HG03575 (cell line): Measurements from ENCODE around the gene RINT1.
"Not testable (repeated sequence)": the region's sequence is repeated elsewhere in the genome, so short reads cannot be mapped to it uniquely, and the experiment has no call there.

Source experiments
- ATAC-seq: cut with Tn5 transposase; IDR thresholded peaks from one replicate; pipeline ENCODE4 v1.9.1; 2021; ENCODE audit not compliant: unreplicated experiment, insufficient number of reproducible peaks, low FRiP score; ENCODE audit errors: extremely low read depth

Gene RINT1

GRCh38 chr7:105589356-105590077 is 57.5 kb downstream of the RINT1 start:
- peak; percentile 71 for ATAC-seq

GRCh38 chr7:105590793-105591192 is 58.8 kb downstream of the RINT1 start:
- ATAC-seq: no peak

GRCh38 chr7:105591522-105591921 is 59.5 kb downstream of the RINT1 start:
- no peak for ATAC-seq

DNA sequence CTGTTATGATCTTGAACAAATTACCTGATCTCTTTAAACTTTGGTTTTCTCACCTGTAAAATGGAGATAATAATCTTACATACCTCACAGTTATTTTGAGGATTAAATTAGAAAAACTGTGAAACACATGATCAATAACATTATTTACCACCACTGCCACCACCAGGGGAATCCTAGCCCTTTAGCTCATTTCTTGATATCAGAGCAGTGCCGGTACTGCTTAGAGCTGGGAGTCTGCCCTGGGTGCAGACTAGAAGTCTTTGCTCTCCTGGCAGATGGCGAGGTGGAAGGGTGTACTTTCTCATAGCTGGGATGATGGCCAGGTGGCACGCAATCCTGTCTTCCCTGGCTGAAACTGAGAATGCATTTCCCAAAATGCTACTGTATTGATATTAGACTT is 62.0 kb downstream of the RINT1 start:
- ATAC-seq: no peak

- ATAC-seq: no peak
Observed at GRCh38 chr7:105596866-105597265, 64.9 kb downstream of the RINT1 start.

- ATAC-seq: not testable (repeated sequence)
Observed at GRCh38 chr7:105599080-105599479, 67.1 kb downstream of the RINT1 start.

DNA sequence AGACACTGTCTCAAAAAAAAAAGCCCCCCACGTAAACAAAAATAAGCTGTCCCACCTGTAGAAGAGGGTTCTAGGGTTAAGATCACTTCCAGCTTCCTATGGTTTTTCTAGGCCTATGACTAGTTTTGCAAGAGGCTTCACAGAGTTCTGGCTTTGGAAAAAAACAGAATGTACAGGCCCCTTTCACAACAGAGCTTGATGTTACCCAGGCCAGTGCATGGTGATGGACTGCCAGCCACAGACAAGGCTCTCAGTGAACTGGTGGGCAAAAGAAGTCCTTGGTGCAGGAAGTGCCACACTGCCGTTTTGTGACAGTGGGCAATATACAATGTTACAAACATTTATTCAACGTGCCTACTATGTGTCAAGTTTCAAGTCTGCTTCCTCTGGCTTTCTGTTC is 67.5 kb downstream of the RINT1 start:
- no peak for ATAC-seq

DNA sequence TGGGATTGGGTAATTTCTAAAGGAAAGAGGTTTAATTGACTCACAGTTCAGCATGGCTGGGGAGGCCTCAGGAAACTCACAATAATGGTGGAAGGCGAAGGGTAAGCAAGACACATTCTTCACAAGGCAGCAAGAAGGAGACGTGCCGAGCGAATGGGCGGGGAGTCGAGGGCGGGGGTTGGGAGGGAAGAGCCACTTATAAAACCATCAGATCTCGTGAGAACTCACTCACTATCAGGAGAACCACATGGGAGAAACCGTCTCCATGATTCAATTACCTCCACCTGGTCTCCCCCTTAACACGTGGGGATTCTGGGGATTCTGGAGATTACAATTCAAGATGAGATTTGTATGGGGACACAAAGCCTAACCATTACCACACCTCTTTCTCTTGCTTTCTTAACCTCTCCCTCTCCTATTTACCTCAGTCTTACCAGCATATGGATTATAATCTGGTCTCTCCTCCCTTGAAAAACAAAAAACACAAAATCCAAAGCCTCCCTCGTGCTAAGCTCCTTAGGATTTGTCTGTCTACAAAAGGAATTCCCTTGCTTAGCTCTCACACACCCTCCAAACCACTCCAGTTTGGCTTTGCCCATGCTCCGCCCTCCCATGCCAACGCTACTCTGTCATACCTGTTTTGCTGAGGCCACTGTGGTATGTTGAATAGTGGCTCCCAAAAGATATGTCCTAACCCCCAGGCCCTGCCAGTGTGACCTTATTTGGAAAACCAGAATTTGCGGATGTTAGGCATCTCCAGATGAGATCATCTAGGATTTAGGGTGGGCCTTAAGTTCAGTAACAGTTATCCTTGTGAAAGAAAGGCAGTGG is 68.9 kb downstream of the RINT1 start:
- no peak for ATAC-seq

DNA sequence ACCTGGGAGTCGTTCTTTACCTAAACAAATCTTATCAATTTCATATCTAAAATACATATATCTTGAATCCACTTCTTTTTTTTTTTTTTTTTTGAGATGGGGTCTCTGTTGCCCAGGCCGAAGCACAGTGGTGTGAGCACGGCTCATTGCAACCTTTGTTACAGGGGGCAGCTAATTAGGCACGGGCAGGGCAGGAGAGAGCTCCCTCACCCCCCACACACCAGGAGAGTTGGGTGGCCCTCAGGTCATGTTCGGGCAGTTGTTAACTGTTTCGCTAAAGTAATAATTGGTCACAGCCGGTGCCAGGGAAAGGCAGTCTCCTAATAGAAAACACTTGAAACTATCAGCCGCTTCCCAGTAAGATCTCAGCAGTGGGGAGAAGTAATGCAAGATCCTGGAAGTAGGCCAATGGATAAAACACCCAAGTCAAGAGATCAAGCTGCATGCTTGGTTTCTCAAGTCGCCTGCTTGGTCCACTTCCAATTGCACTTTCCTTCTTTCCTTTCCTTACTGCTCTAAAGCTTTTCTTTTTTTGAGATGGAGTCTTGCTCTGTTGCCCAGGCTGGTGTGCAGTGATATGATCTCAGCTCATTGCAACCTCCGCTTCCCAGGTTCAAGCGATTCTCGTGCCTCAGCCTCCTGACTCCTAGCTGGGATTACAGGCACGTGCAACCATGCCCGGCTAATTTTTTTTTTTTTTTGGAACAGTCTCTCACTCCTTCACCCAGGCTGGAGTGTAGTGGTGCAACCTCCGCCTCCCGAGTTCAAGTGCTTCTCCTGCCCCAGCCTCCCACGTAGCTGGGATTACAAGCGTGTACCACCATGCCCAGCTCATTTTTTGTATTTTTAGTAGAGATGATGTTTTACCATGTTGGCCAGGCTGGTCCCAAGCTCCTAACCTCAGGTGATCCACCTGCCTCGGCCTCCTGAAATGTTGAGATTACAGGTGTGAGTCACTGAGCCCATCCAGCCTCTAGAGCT is 70.6 kb downstream of the RINT1 start:
- ATAC-seq: no peak

DNA sequence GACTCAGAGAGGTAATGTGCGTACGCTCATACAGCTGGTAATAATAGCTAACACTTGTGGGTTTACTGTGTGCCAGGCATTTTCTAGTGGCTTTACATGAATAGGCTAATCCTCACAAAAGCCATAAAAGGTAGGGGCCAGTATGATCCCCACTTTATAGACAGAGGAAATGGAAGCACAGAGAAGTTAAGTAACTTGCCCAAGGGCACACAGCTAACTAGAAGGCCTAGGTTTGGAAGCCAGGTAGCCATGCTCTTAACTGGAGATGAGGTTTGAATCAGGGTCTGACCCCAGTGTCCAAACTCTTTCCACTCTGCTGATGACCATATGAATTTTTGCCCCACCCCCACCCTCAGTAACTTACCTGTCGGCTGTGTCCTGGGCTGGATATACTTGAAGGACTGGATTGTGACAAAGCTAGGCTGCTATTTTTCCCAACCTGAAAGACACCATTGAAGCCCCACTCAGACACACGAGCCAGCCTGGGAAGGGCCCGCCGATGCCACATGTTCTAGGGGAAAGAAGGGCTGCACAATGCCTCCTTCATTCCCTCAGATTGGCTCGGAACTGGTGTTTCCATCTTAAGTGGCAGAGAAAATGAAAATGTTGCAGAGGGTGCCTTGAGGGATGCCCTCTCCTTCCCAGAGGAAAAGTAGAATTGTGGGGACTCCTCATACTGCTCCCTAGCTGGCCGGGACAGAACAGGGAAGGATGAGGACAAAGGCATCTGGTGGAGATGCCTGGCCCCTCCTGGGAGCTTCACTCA is 78.3 kb downstream of the RINT1 start:
- no peak for ATAC-seq

GRCh38 chr7:105611856-105612775 is 80.1 kb downstream of the RINT1 start:
- ATAC-seq: no peak

GRCh38 chr7:105612806-105613205 is 80.8 kb downstream of the RINT1 start:
- no peak for ATAC-seq

GRCh38 chr7:105613611-105614330 is 81.8 kb downstream of the RINT1 start:
- no peak for ATAC-seq

GRCh38 chr7:105614341-105614840 is 82.4 kb downstream of the RINT1 start:
- no peak for ATAC-seq
